ENCODE data around the gene SCNN1A.
A peak's percentile ranks its signal among the peaks of the same experiment; 100 is the strongest.
"Not testable (repeated sequence)": the region's sequence is repeated elsewhere in the genome, so short reads cannot be mapped to it uniquely, and the experiment has no call there.

The SCNN1A gene

GRCh38 chr12:6347367-6348338 is 27.7 kb downstream of the SCNN1A start:
- DNase-seq (ENCODE audit: low read depth), result no peak

DNA sequence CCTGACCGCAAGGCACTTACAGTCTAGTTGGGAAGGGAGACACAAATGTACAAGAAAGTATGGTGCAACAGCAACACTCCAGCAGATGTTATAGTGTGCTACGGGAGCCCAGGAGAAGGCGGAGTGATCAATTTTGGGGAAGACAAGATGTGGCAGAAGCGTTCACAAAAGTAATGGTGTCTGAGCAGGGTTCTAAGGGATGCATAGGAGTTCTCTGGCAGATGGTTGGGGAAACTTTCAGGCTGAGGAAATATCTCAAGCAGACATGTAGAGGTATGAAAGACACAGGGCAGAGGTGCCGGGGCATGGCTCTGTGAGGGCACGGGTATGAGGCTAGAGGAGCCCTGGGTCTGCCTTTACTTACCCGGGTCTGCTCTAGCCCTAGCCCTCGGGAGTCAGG is 28.4 kb downstream of the SCNN1A start:
- DNase-seq (ENCODE audit: low read depth), result no peak

DNA sequence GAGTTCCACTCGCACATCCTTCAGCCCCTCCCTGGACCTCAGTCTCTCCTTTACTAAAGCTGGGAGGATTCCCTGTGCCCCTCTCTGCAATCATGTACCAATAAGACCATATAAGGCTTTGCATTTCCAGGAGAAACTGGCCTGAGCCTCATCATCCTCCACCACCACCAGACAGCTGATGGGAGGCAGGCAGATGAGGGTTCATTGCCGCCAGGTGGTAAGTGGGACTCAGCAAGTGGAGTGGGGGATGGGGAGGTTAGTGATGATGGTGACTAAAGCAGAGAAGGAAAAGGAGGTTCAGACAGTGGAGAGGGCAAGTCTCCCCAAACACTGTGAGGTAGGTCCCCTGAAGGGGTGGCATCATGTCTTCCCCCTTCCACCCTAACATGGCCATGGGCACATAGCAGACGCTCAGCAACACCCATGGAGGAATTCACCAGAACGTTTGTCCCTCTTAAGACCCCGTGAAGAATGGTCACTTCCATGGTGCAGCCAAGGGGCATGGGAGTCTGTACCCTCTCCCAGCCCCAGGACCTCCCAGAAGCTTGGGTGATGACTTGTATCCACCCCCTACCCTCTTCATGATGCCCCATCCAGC is 29.0 kb downstream of the SCNN1A start:
- no peak for DNase-seq (ENCODE audit: low read depth)

DNA sequence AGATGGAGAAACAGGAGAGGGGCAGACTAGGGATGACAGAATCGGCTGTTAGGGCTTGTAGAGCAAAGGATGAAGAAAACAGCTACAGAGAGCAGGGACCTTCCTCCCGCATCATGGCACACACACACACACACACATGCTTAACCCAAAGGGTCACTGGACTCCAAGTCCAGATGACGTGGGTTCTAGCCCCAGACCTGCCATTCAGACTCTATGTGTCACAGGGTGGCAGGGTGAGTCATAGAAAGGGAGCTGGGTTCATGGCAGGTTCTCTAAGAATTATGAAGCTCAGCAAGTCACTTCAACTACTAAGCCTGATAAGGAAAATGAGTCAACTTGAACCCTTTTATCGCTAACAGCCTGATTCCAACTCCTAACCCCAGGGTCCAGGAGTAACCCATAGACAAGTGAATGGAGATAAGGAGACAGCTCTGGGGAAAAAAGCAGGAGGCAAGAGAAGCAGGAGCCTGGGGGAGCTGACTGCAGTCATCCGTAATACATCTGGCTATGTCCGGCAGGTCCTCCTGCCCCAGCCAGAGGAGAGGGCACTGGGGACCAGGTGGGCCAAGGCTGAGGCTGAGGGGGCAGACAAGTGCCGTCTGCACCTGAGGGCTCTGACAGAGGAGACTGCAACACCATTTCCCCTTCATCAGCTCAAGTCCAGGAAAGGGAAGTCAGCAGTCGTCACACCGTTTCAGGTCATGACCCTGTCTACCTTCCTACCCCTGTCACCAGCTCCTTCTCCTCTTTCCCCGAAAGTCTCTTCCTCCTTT is 29.9 kb downstream of the SCNN1A start:
- no peak for DNase-seq (ENCODE audit: low read depth)

DNA sequence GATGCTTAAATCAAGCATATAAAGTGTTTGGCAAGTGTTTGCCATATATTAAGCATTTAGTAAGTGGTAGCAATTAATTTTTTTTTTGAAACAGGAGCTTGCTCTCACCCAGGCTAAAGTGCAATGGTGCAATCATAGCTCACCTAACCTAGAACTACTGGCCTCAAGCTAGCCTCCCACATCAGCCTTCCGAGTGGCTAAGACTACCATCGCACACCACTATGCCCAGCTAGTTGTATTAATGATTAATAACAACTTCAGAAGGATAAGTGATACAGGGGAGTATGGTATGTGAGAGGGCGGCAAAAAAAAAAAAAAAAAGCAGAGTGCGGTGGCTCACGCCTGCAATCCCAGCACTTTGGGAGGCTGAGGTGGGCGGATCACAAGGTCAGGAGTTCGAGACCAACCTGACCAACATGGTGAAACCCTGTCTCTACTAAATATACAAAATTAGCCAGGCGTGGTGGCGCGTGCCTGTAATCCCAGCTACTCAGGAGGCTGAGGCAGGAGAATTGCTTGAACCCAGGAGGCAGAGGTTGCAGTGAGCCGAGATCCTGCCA is 31.2 kb downstream of the SCNN1A start:
- DNase-seq (ENCODE audit: low read depth), result not testable (repeated sequence)

DNA sequence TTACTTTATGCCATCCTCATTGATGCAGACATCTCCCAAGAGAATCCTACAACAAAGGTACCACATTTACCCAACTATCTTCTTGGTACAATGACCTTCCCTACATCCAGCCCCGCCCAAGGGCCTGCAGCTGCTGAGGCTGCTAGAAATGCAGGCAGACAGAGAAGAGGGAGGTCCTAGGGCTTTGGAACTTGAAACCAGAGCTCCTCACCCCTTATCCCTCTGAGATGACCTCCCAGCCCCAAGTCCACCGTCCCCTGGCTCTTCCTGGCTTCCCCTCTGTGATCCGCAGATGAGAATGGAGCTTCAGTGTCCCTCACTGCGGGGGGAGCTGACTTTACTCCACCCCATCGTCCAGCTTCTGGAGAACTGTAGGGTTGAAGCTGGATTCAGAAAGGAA is 31.8 kb downstream of the SCNN1A start:
- no peak for DNase-seq (ENCODE audit: low read depth)

DNA sequence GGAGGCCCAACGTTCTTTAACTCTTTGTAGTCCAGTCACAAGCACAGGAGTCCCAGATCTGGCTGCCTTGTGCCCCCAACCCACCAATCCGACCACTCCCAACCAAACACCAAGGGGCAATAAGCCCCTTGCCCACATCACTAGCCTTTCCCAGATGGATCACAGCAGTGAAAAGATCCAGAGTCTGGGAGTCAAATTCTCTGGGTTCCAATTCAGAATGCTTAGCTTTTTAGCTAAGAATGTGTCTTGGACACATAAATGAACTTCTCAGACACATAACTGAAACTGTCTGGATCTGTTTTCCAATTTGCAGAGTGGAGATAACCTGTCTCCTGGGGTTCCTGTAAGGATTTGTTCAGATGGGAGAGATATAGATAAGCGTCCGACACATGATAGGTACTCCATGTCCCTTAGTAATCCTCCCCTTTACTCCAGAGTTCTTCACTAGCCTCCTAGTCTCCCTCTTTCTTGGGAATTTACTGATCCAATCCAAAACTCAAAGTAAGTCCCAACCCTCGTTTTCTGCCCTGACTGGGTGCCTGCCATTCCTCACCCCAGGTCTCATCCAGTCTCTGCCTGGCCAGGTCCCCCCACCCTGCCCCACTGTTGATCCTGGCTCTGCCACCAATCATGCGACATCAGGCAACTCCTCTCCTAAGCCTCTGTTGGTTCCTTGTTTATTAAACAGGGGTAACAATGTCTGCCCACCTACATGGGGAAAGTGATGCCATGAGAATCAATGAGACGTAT is 33.0 kb downstream of the SCNN1A start:
- no peak for DNase-seq (ENCODE audit: low read depth)

- peak; percentile 75 for DNase-seq (ENCODE audit: low read depth)
Measured at GRCh38 chr12:6341417-6342139, 33.8 kb downstream of the SCNN1A start, which contains the start of gene TNFRSF1A. TNFRSF1A (minus strand) TSS chr12:6342076; CDS start chr12:6341814, 262 bp downstream.

DNA sequence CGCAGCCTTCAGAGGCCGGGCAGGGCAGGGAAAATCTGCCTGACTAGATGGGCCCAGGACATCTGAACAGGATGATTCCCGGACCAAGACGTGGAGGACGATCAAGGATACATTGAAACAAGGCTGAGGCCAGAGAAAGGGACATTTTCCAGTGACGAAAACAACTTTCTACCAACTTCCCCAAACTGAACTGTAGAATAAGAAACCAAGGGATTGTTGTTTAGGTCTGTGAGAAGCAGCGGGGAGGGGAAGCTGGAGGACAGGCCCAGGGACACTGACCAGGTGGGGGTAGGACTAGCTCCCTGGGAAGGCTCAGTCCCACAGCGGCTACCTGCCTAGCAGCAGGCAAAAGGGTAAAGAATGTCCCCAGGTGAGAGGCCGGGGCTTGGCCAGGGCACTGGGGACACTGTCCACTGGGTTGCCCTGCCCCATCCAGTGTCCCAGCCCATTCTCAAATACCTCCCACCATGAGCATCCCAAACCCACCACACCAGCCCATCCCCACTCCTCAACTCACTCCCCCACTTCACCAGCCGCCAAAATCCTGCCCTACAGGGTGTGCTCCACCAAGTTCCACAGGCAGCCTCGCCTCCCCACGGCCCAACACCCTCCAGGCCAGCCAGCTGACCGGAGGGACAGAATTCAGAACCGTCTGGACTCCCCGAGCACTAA is 34.5 kb downstream of the SCNN1A start:
- no peak for DNase-seq (ENCODE audit: low read depth)

GRCh38 chr12:6340032-6340638 is 35.2 kb downstream of the SCNN1A start:
- no peak for DNase-seq (ENCODE audit: low read depth)

GRCh38 chr12:6338955-6339354 is 36.4 kb downstream of the SCNN1A start:
- no peak for DNase-seq (ENCODE audit: low read depth)

DNA sequence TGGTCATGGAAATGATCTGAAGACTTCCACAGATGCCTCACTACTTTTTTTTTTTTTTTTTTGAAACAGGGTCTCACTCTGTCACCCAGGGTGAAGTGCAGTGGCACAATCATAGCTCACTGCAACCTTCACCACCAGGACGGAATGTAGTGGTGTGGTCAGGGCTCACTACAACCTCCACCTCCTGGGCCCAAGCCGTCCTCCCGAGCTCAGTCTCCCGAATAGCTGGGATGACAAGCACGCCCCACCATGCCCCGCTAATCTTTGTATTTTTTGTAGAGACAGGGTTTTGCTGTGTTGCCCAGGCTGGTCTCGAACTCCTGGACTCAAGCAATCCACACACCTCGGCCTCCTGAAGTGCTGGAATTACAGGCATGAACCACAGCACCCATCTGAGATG is 36.8 kb downstream of the SCNN1A start:
- not testable (repeated sequence) for DNase-seq (ENCODE audit: low read depth)

GRCh38 chr12:6337958-6338433 is 37.4 kb downstream of the SCNN1A start:
- no peak for DNase-seq (ENCODE audit: low read depth)

- DNase-seq (ENCODE audit: low read depth), result peak; percentile 92
Measured at GRCh38 chr12:6336889-6337853, 38.2 kb downstream of the SCNN1A start.

DNA sequence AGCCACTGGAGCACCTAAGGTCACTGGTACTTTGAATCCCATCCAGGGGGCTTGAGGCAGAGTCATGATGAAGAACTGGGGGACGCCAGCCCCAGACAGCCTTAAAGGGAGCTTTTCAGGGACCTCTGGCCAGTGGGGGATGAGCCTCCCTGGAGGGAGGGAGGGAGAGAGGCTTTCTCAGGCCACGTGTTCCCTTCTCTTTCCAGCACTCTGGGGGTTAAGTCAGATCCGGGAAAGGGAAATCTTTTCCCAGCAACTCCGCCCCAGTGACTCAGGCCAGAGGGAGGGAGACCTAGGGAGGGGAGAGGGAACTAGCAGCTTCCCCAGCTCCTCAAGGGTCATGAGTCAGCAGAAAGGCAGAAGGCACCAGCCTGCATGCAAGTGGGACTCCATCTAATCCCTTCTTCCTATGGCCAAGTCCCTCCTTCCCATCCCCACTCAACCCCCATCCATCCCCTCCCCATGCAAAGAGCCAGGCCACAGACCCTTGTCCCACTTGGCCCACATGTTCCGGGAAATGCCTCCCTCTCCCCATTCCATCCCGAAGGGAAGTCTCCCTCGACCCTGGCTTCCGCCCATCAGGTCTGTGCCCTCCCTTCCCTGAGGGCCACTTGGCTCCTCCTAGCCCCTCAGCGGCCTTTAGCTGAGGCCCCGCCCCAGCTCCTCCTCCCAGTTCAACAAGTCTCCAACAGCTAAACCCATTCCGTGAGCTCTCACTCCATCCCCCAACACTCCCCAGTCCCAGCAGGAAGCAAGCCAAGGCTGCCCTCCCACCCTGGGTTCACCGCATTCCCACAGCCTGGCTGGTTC is 39.1 kb downstream of the SCNN1A start:
- peak; percentile 96 for DNase-seq (ENCODE audit: low read depth)

DNA sequence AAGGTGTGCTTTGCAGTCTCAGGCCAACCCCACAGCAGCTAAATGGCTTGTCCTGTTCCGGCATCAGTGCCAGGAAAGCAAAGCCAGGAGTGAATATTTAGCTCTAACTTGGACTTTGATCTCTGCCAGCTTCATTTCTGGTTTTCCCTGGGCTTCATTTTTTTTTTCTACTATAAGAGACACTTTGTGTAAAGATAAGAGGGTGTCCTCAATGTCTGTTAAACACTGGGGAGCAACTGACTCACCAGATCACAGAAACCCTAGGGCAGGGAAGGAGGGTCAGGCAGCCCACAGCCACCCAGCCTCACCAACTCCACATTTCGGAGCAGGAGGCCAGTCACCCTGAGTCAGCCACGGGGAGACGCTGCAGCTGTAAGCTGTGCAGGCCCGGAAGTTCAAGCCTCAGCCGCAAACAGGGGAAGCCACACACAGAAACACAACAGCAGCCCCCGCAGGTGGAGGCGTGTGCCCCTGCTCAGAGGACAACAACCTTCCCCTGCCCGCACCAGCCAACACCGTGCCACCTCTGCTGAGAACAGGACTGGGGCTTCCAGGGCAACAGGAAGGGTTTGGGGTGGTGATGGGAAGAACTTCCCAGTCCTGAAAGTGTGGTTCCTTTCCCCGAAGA is 39.8 kb downstream of the SCNN1A start:
- DNase-seq (ENCODE audit: low read depth), result no peak

DNA sequence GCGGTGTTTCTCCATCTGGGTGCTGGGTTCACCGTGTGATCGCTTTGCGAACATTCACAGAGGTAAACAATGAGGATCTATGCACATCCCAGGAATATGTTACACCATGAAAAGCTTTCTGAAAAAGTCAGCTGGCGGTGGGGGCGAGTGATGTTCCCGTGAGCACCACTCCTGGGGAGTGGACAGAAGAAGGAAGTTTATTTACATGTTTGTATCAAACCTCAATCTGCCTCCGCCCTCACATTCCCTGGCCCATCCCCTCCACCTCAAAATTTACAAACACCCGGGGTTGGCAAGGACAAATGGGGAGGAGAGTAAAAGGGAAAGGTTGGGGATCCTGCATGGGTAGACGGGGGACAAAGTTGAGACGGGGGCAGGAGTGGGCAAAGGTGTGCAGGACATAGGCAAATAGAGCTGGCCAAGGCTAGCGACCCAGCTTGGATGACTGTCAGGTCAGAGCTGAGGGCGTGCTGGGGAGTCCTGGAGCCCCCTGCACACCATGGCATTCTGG is 40.4 kb downstream of the SCNN1A start:
- DNase-seq (ENCODE audit: low read depth), result no peak

All from CMK (cell line).